ENCODE measurements around the gene CCDC43. TPM values are rescaled to one million over a fixed set of nuclear protein-coding genes. Genes with fewer than 3 reads are reported as not detected.
A peak's percentile ranks its signal among the peaks of the same experiment; 100 is the strongest.
"Not testable (repeated sequence)": the region's sequence is repeated elsewhere in the genome, so short reads cannot be mapped to it uniquely, and the experiment has no call there.

Gene CCDC43
- total and polyA plus RNA-seq, 11 donors: 19.0 to 32.9 (median 26.2) TPM

DNA sequence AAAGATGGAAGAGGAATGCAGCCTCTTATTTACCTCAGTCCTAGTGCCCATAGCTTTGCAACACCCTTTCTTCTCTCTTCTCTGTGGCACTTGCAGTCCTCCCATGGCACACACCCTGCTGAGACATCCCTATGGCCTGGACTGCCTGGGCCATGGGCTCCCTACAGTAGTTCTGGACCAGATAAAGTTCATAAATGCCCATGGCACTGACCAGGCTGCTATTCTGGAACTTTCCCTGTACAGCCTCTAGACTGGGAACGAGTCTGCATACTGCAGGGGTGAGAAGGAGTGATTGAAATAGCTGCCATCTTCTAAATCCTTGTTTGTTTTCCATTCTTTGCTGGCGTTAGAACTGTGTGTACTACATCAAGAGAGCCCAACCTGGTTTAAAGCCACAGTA lies 44.7 kb upstream of the CCDC43 start:
- H3K4me3 ChIP-seq: no peak overlapping the region
- H3K4me1 ChIP-seq: no peaks in the 10 kb centered on the region
- intact Hi-C loops (cut with DNase I): no loop called here
- WGBS, 4 donors: 57 to 82% (median 74%) methylated on average over 2 of the region's 2 CpGs
- peaks cover 0 to 26% (median 8%) of the 10 kb centered on the region in 9 donors for H3K36me3 ChIP-seq
- H3K9me3 ChIP-seq: no peaks in the 10 kb centered on the region
- ATAC-seq (peak in 3 of 4 donors; percentile 18 to 63 (median 23)), DNase-seq (no peak)
- H3K27me3 ChIP-seq: no peaks in the 10 kb centered on the region
- TF ChIP-seq POLR2A (IDR thresholded peaks at IDR 0.05) (no peak), CTCF (IDR thresholded peaks at IDR 0.05) (no peak)
- no peak overlapping the region for H3K27ac ChIP-seq

DNA sequence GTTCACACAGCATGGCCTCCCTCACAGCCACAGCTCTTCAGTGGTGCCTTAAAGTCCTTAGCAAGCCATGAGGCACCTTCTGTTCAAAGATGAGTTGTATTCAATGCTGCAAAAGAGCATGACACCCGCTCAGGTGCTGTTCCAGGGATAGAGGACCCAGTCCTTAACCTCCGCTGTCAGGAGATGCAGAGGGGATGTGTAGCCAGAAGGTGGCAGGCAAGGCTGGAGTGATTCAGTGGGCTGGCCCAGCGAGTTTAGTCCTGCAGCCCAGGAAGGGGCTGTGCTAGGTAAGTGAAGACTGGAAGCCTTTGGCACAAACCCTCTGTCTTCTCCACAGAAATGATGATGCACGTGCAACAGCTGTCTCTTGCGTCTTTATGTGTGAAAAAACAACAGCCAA lies 44.2 kb upstream of the CCDC43 start:
- no peaks in the 10 kb centered on the region for H3K27me3 ChIP-seq
- no peak overlapping the region for H3K4me3 ChIP-seq
- H3K4me1 ChIP-seq: no peaks in the 10 kb centered on the region
- H3K27ac ChIP-seq: no peak overlapping the region
- ATAC-seq (peak; percentile 58 to 81 (median 65)), DNase-seq (peak in 1 of 5 donors; percentile 37)
- intact Hi-C loops (cut with DNase I): no loop called here
- peaks cover 0 to 26% (median 8%) of the 10 kb centered on the region in 9 donors for H3K36me3 ChIP-seq
- H3K9me3 ChIP-seq: no peaks in the 10 kb centered on the region
- TF ChIP-seq CTCF (IDR thresholded peaks at IDR 0.05) (peak in 7 of 12 donors; percentile 16 to 46 (median 33)), POLR2A (IDR thresholded peaks at IDR 0.05) (no peak)
- 67 to 72% (median 68%) methylated on average over 5 of the region's 5 CpGs for WGBS, 4 donors

- intact Hi-C loops (cut with DNase I): not testable (repeated sequence)
- WGBS, 4 donors: 96 to 99% (median 97%) methylated on average over 6 of the region's 6 CpGs
Measured at GRCh38 chr17:44726121-44726520, 36.5 kb upstream of the CCDC43 start.

GRCh38 chr17:44722254-44722653 lies 32.7 kb upstream of the CCDC43 start:
- DNase-seq: no peak
- intact Hi-C loops (cut with DNase I): no loop called here
- H3K27ac ChIP-seq: no peak overlapping the region
- no peak for ATAC-seq
- no peak overlapping the region for H3K4me3 ChIP-seq
- H3K4me1 ChIP-seq: no peaks in the 10 kb centered on the region
- WGBS, 4 donors: 82 to 89% (median 87%) methylated on average over 5 of the region's 5 CpGs
- TF ChIP-seq POLR2A (IDR thresholded peaks at IDR 0.05): no peak
- TF ChIP-seq CTCF (IDR thresholded peaks at IDR 0.05): no peak
- H3K27me3 ChIP-seq: no peaks in the 10 kb centered on the region
- H3K9me3 ChIP-seq: no peaks in the 10 kb centered on the region
- peaks cover 0 to 34% (median 4%) of the 10 kb centered on the region in 9 donors for H3K36me3 ChIP-seq

More at GRCh38 chr17:44726121-44726520, 36.5 kb upstream of the CCDC43 start:
- not testable (repeated sequence) for H3K4me1 ChIP-seq, H3K27me3 ChIP-seq, H3K27ac ChIP-seq, H3K4me3 ChIP-seq, ATAC-seq, DNase-seq, H3K9me3 ChIP-seq
- peaks cover 0 to 37% (median 11%) of the 10 kb centered on the region in 9 donors for H3K36me3 ChIP-seq

DNA sequence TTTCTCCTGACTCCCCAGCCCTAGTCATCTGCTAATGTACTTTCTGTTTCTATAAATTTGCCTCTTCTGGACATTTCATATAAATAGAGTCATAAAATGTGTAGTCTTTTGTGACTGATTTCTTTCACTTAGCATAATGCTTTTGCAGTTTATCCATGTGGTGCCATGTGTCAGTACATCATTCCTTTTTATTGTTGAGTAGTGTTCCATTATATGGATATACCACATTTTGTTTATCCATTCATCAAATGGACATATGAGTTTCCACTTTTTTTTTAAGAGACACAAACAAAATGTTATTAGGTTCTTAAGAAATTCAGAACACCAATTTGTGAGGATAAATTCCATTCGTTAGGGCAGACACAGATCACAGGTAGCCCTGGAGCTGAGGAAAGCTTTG lies 29.9 kb upstream of the CCDC43 start:
- H3K4me3 ChIP-seq: no peak overlapping the region
- intact Hi-C loops (cut with DNase I): no loop called here
- TF ChIP-seq POLR2A (IDR thresholded peaks at IDR 0.05) (no peak), CTCF (IDR thresholded peaks at IDR 0.05) (no peak)
- no peaks in the 10 kb centered on the region for H3K27me3 ChIP-seq
- H3K4me1 ChIP-seq: no peaks in the 10 kb centered on the region
- H3K9me3 ChIP-seq: no peaks in the 10 kb centered on the region
- peaks cover 0 to 24% (median 4%) of the 10 kb centered on the region in 9 donors for H3K36me3 ChIP-seq
- ATAC-seq: no peak
- 90 to 100% (median 95%) methylated on average over 1 of the region's 1 CpG for WGBS, 4 donors
- no peak for DNase-seq
- H3K27ac ChIP-seq: no peak overlapping the region

Data from heart left ventricle (tissue), 16 donors.